ENCODE measurements around the gene TNS3. TPM values are rescaled to one million over a fixed set of nuclear protein-coding genes. Genes with fewer than 3 reads are reported as not detected.

Gene TNS3
- total and polyA plus RNA-seq, 2 of the 13 experiments (the other 11 are each of a cell fraction or from before 2014, with no cell fraction given): 52.9 to 55.7 TPM

DNA sequence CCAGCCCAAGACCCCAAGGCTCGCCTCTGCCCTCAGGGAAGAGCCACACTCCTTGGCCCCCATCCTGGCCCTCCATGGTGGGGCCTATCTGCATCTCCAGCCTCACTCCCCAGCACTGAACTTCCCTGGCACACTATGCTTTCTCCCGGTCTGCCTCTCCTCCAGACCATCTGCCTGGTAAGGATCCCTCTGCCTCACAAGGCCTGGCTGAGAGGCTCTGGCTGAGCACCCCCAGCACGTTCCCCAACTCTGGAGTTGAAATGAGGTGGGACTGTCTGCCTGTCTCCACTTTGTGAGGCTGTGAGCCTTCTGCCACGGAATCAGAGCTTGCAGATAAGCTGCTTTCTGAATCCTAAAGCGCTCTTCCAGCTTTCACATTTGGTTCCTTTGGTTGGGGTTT is 220.7 kb downstream of the TNS3 start:
- intact Hi-C loops (cut with micrococcal nuclease; ENCODE audit: unreplicated experiment): no loop called here
- in situ Hi-C loops (cut with HindIII; ENCODE audit: extremely low pct_ligation_motif_present, low pct_unique_long_range_greater_than_20kb): no loop called here
- no peaks in the 10 kb centered on the region for H3K4me1 ChIP-seq (ENCODE audit: insufficient read depth, low read length)
- BruUV-seq (replicated peaks): no TSS peak
- peaks cover 31% of the 10 kb centered on the region for H3K79me2 ChIP-seq (ENCODE audit: insufficient read depth, low read length)
- peaks cover 33 to 66% of the 10 kb centered on the region in 2 experiments for H3K36me3 ChIP-seq (replicated peaks in 1 of 2; ENCODE audit: control insufficient read depth in 1 of 2, insufficient read depth in 2 of 2, low read length in 2 of 2)
- ChIA-PET POLR2A (no interaction called here), CTCF (ENCODE audit: low intra/inter-chr PET ratio, low total read pairs) (no interaction called here)
- no peak overlapping the region for H2AFZ ChIP-seq (ENCODE audit: low read length)
- H3K9me3 ChIP-seq (ENCODE audit: low read length): no peaks in the 10 kb centered on the region
- no peak for ATAC-seq
- FAIRE-seq: no peak
- H3K27me3 ChIP-seq (ENCODE audit: control insufficient read depth in 1 of 2, insufficient read depth in 2 of 2, low read length in 2 of 2): no peaks in the 10 kb centered on the region
- no peak overlapping the region for H3K9ac ChIP-seq (ENCODE audit: insufficient read depth, low read depth, low read length)
- no peak overlapping the region for H3K27ac ChIP-seq (ENCODE audit: extremely low read length, insufficient read depth, low read length)
- 95% methylated on average over 5 of the region's 5 CpGs for WGBS (ENCODE audit: low lambda C conversion rate)
- H3K4me2 ChIP-seq (ENCODE audit: low read depth, low read length): no peak overlapping the region
- TF ChIP-seq HNRNPH1 (optimal IDR thresholded peaks at IDR 0.05; ENCODE audit: low read depth, low read length) (no peak), XBP1 (CRISPR knock-in tag; IDR thresholded peaks at IDR 0.05) (no peak), KMT2A (CRISPR knock-in tag; IDR thresholded peaks at IDR 0.05) (no peak), CC2D1A (CRISPR knock-in tag; IDR thresholded peaks at IDR 0.05) (no peak), PHF8 (CRISPR knock-in tag; IDR thresholded peaks at IDR 0.05) (no peak)
- TF ChIP-seq, protein P1, sequence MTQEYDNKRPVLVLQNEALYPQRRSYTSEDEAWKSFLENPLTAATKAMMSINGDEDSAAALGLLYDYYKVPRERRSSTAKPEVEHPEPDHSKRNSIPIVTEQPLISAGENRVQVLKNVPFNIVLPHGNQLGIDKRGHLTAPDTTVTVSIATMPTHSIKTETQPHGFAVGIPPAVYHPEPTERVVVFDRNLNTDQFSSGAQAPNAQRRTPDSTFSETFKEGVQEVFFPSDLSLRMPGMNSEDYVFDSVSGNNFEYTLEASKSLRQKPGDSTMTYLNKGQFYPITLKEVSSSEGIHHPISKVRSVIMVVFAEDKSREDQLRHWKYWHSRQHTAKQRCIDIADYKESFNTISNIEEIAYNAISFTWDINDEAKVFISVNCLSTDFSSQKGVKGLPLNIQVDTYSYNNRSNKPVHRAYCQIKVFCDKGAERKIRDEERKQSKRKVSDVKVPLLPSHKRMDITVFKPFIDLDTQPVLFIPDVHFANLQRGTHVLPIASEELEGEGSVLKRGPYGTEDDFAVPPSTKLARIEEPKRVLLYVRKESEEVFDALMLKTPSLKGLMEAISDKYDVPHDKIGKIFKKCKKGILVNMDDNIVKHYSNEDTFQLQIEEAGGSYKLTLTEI (CRISPR knock-in tag; conservative IDR thresholded peaks at IDR 0.05): no peak
- TF ChIP-seq, protein P2, sequence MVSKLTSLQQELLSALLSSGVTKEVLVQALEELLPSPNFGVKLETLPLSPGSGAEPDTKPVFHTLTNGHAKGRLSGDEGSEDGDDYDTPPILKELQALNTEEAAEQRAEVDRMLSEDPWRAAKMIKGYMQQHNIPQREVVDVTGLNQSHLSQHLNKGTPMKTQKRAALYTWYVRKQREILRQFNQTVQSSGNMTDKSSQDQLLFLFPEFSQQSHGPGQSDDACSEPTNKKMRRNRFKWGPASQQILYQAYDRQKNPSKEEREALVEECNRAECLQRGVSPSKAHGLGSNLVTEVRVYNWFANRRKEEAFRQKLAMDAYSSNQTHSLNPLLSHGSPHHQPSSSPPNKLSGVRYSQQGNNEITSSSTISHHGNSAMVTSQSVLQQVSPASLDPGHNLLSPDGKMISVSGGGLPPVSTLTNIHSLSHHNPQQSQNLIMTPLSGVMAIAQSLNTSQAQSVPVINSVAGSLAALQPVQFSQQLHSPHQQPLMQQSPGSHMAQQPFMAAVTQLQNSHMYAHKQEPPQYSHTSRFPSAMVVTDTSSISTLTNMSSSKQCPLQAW (CRISPR knock-in tag; IDR thresholded peaks at IDR 0.05): no peak
- TF ChIP-seq, protein P3, sequence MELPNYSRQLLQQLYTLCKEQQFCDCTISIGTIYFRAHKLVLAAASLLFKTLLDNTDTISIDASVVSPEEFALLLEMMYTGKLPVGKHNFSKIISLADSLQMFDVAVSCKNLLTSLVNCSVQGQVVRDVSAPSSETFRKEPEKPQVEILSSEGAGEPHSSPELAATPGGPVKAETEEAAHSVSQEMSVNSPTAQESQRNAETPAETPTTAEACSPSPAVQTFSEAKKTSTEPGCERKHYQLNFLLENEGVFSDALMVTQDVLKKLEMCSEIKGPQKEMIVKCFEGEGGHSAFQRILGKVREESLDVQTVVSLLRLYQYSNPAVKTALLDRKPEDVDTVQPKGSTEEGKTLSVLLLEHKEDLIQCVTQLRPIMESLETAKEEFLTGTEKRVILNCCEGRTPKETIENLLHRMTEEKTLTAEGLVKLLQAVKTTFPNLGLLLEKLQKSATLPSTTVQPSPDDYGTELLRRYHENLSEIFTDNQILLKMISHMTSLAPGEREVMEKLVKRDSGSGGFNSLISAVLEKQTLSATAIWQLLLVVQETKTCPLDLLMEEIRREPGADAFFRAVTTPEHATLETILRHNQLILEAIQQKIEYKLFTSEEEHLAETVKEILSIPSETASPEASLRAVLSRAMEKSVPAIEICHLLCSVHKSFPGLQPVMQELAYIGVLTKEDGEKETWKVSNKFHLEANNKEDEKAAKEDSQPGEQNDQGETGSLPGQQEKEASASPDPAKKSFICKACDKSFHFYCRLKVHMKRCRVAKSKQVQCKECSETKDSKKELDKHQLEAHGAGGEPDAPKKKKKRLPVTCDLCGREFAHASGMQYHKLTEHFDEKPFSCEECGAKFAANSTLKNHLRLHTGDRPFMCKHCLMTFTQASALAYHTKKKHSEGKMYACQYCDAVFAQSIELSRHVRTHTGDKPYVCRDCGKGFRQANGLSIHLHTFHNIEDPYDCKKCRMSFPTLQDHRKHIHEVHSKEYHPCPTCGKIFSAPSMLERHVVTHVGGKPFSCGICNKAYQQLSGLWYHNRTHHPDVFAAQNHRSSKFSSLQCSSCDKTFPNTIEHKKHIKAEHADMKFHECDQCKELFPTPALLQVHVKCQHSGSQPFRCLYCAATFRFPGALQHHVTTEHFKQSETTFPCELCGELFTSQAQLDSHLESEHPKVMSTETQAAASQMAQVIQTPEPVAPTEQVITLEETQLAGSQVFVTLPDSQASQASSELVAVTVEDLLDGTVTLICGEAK (IDR thresholded peaks at IDR 0.05): no peak
- TF ChIP-seq, protein P3 (CRISPR knock-in tag; IDR thresholded peaks at IDR 0.05): no peak
- TF ChIP-seq, protein P4, sequence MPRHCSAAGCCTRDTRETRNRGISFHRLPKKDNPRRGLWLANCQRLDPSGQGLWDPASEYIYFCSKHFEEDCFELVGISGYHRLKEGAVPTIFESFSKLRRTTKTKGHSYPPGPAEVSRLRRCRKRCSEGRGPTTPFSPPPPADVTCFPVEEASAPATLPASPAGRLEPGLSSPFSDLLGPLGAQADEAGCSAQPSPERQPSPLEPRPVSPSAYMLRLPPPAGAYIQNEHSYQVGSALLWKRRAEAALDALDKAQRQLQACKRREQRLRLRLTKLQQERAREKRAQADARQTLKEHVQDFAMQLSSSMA (CRISPR knock-in tag; IDR thresholded peaks at IDR 0.05): no peak
- H3K4me3 ChIP-seq (replicated peaks in 1 of 3; ENCODE audit: insufficient read depth in 1 of 3, low read depth in 2 of 3, low read length in 3 of 3): no peak overlapping the region
- peaks cover 42% of the 10 kb centered on the region for H4K20me1 ChIP-seq (ENCODE audit: insufficient read depth, low read length)
- no peak for DNase-seq (ENCODE audit: low spot score)

Data from HepG2 (cell line).